DOHH2 (cell line): Measurements from ENCODE around the gene KANTR.

ENCODE experiments used
- CTCF ChIP-seq: fragments of 200-600 bp; sonication (generic); IDR thresholded peaks from one replicate; pipeline ENCODE4 v1.5.1; 2014; ENCODE audit warnings: antibody characterized with exemption, mild to moderate bottlenecking, low read depth, low read length; ENCODE audit not compliant: poor library complexity, severe bottlenecking
- EZH2phosphoT487 ChIP-seq: fragments of 200-600 bp; sonication (generic); IDR thresholded peaks from 2 replicates; pipeline ENCODE4 v1.6.1; 2017; ENCODE audit warnings: borderline replicate concordance, mild to moderate bottlenecking, antibody characterized with exemption, low read length, moderate library complexity, mixed read lengths

- TF ChIP-seq CTCF, result no peak
- TF ChIP-seq EZH2phosphoT487, result no peak
Measured at GRCh38 chrX:53084043-53084570, 9.8 kb upstream of the KANTR start.
